MCF 10A (cell line): ENCODE data around the gene SLU7. TPM values are rescaled to one million over a fixed set of nuclear protein-coding genes. Genes with fewer than 3 reads are reported as not detected.

ENCODE experiments used
- BruUV-seq: library from RNA; stranded (reverse); fragments of 400-500 nt; replicated peaks from 2 replicates; lab custom pipeline; 2021; lab: Mats Ljungman, UMichigan
- CTCF ChIA-PET: fragments of 300-600 bp; sonication (Branson Sonifier 250); formaldehyde crosslinking; extraction: SDS; loops from one replicate; lab custom pipeline; 2021; ENCODE audit warnings: antibody characterized with exemption, inconsistent platforms; lab: Yijun Ruan, JAX
- POLR2A ChIA-PET: fragments of 300-600, 350-650 bp; sonication (Branson Sonifier 250); formaldehyde crosslinking; extraction: SDS; loops from one replicate; lab custom pipeline; 2020; ENCODE audit warnings: antibody characterized with exemption, inconsistent platforms; lab: Yijun Ruan, JAX
- DNase-seq: peaks from one replicate; pipeline ENCODE4 v3.0.0-alpha.2; 2018; ENCODE audit not compliant: unreplicated experiment
- H3K27ac Mint-ChIP-seq: one replicate; pipeline ENCODE4 v1.8.0; 2022; ENCODE audit warnings: mild to moderate bottlenecking, low read depth, mixed read lengths; ENCODE audit not compliant: unreplicated experiment
- H3K27me3 Mint-ChIP-seq: one replicate; pipeline ENCODE4 v1.8.0; 2022; ENCODE audit warnings: mixed read lengths; ENCODE audit not compliant: insufficient read depth, unreplicated experiment
- H3K36me3 Mint-ChIP-seq: one replicate; pipeline ENCODE4 v1.8.0; 2022; ENCODE audit warnings: mild to moderate bottlenecking, moderate library complexity, mixed read lengths; ENCODE audit not compliant: insufficient read depth, unreplicated experiment
- H3K4me1 Mint-ChIP-seq: one replicate; pipeline ENCODE4 v1.8.0; 2022; ENCODE audit warnings: mixed read lengths; ENCODE audit not compliant: insufficient read depth, unreplicated experiment
- H3K4me3 Mint-ChIP-seq: one replicate; pipeline ENCODE4 v1.8.0; 2022; ENCODE audit warnings: mild to moderate bottlenecking, moderate library complexity, mixed read lengths; ENCODE audit not compliant: unreplicated experiment
- H3K9me3 Mint-ChIP-seq: one replicate; pipeline ENCODE4 v1.8.0; 2022; ENCODE audit warnings: mixed read lengths; ENCODE audit not compliant: unreplicated experiment
- CTCF ChIP-seq: fragments of 200-600 bp; IDR thresholded peaks from one replicate; pipeline ENCODE4 v1.8.0; 2022; ENCODE audit warnings: antibody characterized with exemption, mild to moderate bottlenecking; ENCODE audit not compliant: unreplicated experiment
- intact Hi-C: fragments of 100-400 bp; cut with micrococcal nuclease; formaldehyde crosslinking; loops from 2 replicates; pipeline ENCODE4 v1.14.1; 2022
- total RNA-seq: library from RNA; stranded (reverse); gene quantifications from 2 replicates; pipeline ENCODE4 v1.2.3, GENCODE V29; 2022

SLU7 gene
- total RNA-seq, 1 experiment from 2014 or later = 64.6 TPM

- no TSS peak for BruUV-seq
- no peaks in the 10 kb centered on the region for H3K9me3 Mint-ChIP-seq
- peaks cover 18% of the 10 kb centered on the region for H3K4me1 Mint-ChIP-seq
- intact Hi-C loops = loop anchor here (5.0 to 10.0 kb wide), 4 partner anchors 352 to 1242 kb away; partner anchors contain the start of gene GABRB2
- ChIA-PET POLR2A (interaction anchor here (0.7 to 1.4 kb wide), 2 partner anchors 7 to 14 kb away, joined by 4 to 7 read pairs; partner anchors contain the start of gene PTTG1), CTCF (interaction anchor here (0.5 to 1.3 kb wide), 6 partner anchors 11 to 1215 kb away, joined by 3 to 7 read pairs (median 4); no protein-coding TSS in a partner anchor)
- H3K4me3 Mint-ChIP-seq = no peak overlapping the region
- peaks cover 13% of the 10 kb centered on the region for H3K27me3 Mint-ChIP-seq
- H3K27ac Mint-ChIP-seq = no peak overlapping the region
- TF ChIP-seq CTCF = no peak
- peaks cover 5% of the 10 kb centered on the region for H3K36me3 Mint-ChIP-seq
- no peak for DNase-seq
These were observed 16.7 kb upstream of the SLU7 start for GRCh38 chr5:160435532-160435931.

GRCh38 chr5:160434022-160434531, 15.2 kb upstream of the SLU7 start:
- Mint-ChIP-seq H3K4me1 (peaks cover 18% of the 10 kb centered on the region), H3K9me3 (no peaks in the 10 kb centered on the region), H3K36me3 (peaks cover 10% of the 10 kb centered on the region), H3K27ac (no peak overlapping the region), H3K4me3 (no peak overlapping the region), H3K27me3 (peaks cover 13% of the 10 kb centered on the region)
- POLR2A ChIA-PET = interaction anchor here (1.1 to 1.6 kb wide), 3 partner anchors 10 to 16 kb away, joined by 6 to 16 read pairs (median 7); partner anchors contain the start of genes PTTG1 and SLU7
- no peak for TF ChIP-seq CTCF
- CTCF ChIA-PET = interaction anchor here (0.6 kb wide), 1 partner anchor 215 kb away, joined by 5 read pairs; no protein-coding TSS in a partner anchor
- intact Hi-C loops = loop anchor here (10.0 kb wide), 2 partner anchors 531 to 1111 kb away; partner anchors contain the start of gene GABRB2
- BruUV-seq = no TSS peak
- peak; percentile 63 for DNase-seq

- no TSS peak for BruUV-seq
- Mint-ChIP-seq H3K27me3 (peaks cover 13% of the 10 kb centered on the region), H3K4me3 (no peak overlapping the region), H3K36me3 (peaks cover 22% of the 10 kb centered on the region), H3K9me3 (no peaks in the 10 kb centered on the region), H3K4me1 (peaks cover 12% of the 10 kb centered on the region), H3K27ac (no peak overlapping the region)
- ChIA-PET CTCF (interaction anchor here (0.7 to 0.8 kb wide), 2 partner anchors 9 to 14 kb away, joined by 4 to 5 read pairs; partner anchors contain the start of gene SLU7), POLR2A (interaction anchor here (0.6 to 1.6 kb wide), 3 partner anchors 9 to 14 kb away, joined by 5 to 16 read pairs (median 6); partner anchors contain the start of gene PTTG1)
- intact Hi-C loops = loop anchor here (10.0 kb wide), 2 partner anchors 532 to 1112 kb away; partner anchors contain the start of gene GABRB2
- TF ChIP-seq CTCF = no peak
- no peak for DNase-seq
These were observed 13.9 kb upstream of the SLU7 start for GRCh38 chr5:160432787-160433186.

- ChIA-PET POLR2A (interaction anchor here (0.6 kb wide), 1 partner anchor 15 kb away, joined by 5 read pairs; no protein-coding TSS in a partner anchor), CTCF (interaction anchor here (14.2 kb wide), 1 partner anchor 8 kb away, joined by 197 read pairs; no protein-coding TSS in a partner anchor)
- Mint-ChIP-seq H3K27ac (no peak overlapping the region), H3K27me3 (peaks cover 13% of the 10 kb centered on the region), H3K9me3 (no peaks in the 10 kb centered on the region), H3K36me3 (peaks cover 26% of the 10 kb centered on the region), H3K4me1 (peaks cover 12% of the 10 kb centered on the region), H3K4me3 (no peak overlapping the region)
- no peak for TF ChIP-seq CTCF
- no peak for DNase-seq
- intact Hi-C loops = loop anchor here (10.0 kb wide), 2 partner anchors 533 to 1113 kb away; partner anchors contain the start of gene GABRB2
- no TSS peak for BruUV-seq
These were observed 13.3 kb upstream of the SLU7 start for GRCh38 chr5:160432196-160432595.
